Lung (tissue), 12 donors: Measurements from ENCODE around the gene GNAI2. TPM values are rescaled to one million over a fixed set of nuclear protein-coding genes. Genes with fewer than 3 reads are reported as not detected.

Source experiments
- ATAC-seq: fragments of 200-7000 bp; cut with Tn5 transposase; one replicate; pipeline ENCODE4 v1.9.1; 2020; ENCODE audit warnings: moderate number of reproducible peaks; ENCODE audit not compliant: insufficient read depth, low FRiP score
- DNase-seq, 3 donors: peaks; one replicate each; pipeline ENCODE4 v3.0.0-alpha.2; 2013 to 2017
- H3K27ac ChIP-seq, 2 donors: one replicate each; pipeline ENCODE4 v1.5.1; 2013; ENCODE audit warnings: mild to moderate bottlenecking in 2 of 2, moderate library complexity in 2 of 2, control low read depth in 1 of 2, inconsistent platforms in 1 of 2, low read depth in 1 of 2, low read length in 1 of 2
- H3K27me3 ChIP-seq, 3 donors: one replicate each; pipeline ENCODE4 v1.5.1; 2013; ENCODE audit warnings: low read length in 2 of 3; ENCODE audit not compliant: control insufficient read depth in 3 of 3, insufficient read depth in 3 of 3
- H3K36me3 ChIP-seq, 4 donors: one replicate each; pipeline ENCODE4 v1.5.1; 2013; ENCODE audit warnings: low read length in 4 of 4, mild to moderate bottlenecking in 1 of 4, moderate library complexity in 1 of 4; ENCODE audit not compliant: control insufficient read depth in 4 of 4, insufficient read depth in 4 of 4
- H3K4me1 ChIP-seq, 5 donors: one replicate each; pipeline ENCODE4 v1.5.1; 2013; ENCODE audit warnings: low read length in 5 of 5, mild to moderate bottlenecking in 2 of 5, moderate library complexity in 1 of 5; ENCODE audit not compliant: control insufficient read depth in 5 of 5, insufficient read depth in 5 of 5
- H3K4me3 ChIP-seq: one replicate; pipeline ENCODE4 v1.5.1; 2013; ENCODE audit warnings: mild to moderate bottlenecking, control low read depth, moderate library complexity
- H3K9ac ChIP-seq, 2 donors: one replicate each; pipeline ENCODE4 v1.5.1; 2013; ENCODE audit warnings: low read length in 2 of 2, control low read depth in 1 of 2; ENCODE audit not compliant: insufficient read depth in 1 of 2
- H3K9me3 ChIP-seq, 4 donors: one replicate each; pipeline ENCODE4 v1.5.1; 2013; ENCODE audit warnings: low read length in 3 of 4, mild to moderate bottlenecking in 1 of 4, moderate library complexity in 1 of 4; ENCODE audit not compliant: control insufficient read depth in 4 of 4, insufficient read depth in 3 of 4
- WGBS, 2 donors: extraction: QIAGEN DNeasy Blood & Tissue Kit; methylation state at CpG; one replicate each; pipeline ENCODE4 v1.1.7; 2013; 5-methylcytosine and 5-hydroxymethylcytosine counted together
- polyA plus RNA-seq, 2 donors: library from polyadenylated mRNA; stranded (reverse); fragments of 200-250 nt; gene quantifications; one replicate each; pipeline ENCODE4 v1.2.1, GENCODE V29; 2013
- total RNA-seq, 2 donors: library from RNA; depleted of rRNA in 1 of 2; stranded (reverse); fragments of >200 nt in 1 of 2; gene quantifications; one replicate each; pipeline ENCODE4 v1.2.1, GENCODE V29; 2014 to 2021
- TF ChIP-seq, protein P1 (sequence below): IDR thresholded peaks from 2 replicates; pipeline ENCODE4 v1.5.1; 2012; ENCODE audit warnings: mild to moderate bottlenecking; ENCODE audit errors: control extremely low read depth, extremely low read depth
- donor health status: control.
- donor health status: control.
- donor health status: Bipolar disorder and iron deficiency.
- donor health status: healthy.
- donor health status: DM: yes; HTN: yes; CAD: no.

GNAI2 gene
- total and polyA plus RNA-seq, 4 donors = 217 to 364 (median 278) TPM

DNA sequence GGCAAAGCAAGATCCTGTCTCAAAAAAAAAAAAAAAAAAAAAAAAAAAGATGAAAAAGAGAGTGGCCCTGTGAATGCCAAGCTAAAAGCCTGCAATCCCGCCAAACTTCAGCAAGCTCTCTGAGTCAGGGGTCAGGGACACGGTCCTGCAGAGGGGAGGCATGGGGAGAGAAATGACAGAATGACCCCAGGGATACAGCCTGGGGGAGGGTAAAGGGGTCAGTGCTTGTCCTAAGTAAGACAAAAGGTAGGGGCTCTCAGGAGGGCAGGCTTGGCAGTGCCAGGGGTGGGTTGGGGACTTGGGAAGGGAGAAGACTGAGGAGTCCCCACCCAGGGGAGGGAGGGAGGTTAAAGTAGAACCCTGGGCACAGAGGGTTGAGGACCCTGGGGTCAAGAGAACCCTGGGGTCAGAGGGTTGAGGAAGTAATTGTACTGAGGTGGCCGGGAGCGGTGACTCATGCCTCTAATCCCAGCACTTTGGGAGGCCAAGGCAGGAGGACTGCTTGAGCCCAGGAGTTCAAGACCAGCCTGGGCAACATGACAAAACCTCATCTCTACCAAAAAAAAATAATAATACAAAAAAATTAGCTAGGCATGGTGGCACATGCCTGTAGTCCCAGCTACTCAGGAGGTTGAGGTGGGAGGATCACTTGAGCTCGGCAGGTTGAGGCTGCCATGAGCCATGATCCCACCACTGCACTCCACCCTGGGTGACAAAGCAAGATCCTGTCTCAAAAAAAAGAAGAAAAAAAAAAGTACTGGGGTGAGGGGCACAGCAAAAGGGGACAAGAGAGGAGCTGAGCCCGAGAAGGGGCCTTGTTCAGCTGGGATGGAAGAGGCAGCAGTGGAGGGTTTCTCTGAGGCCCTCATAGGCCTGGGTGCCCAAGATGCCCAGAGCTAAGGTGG is 27.7 kb downstream of the GNAI2 start:
- H3K27me3 ChIP-seq = no peaks in the 10 kb centered on the region
- no peak overlapping the region for H3K9ac ChIP-seq
- DNase-seq (peak in 1 of 3 donors; percentile 34), ATAC-seq (no peak)
- peaks cover 0 to 6% (median 0%) of the 10 kb centered on the region in 4 donors for H3K36me3 ChIP-seq
- peaks cover 0 to 66% (median 30%) of the 10 kb centered on the region in 5 donors for H3K4me1 ChIP-seq
- H3K9me3 ChIP-seq = no peaks in the 10 kb centered on the region
- 67 to 71% methylated on average over 6 of the region's 6 CpGs for WGBS, 2 donors
- no peak overlapping the region for H3K4me3 ChIP-seq
- TF ChIP-seq, protein P1, sequence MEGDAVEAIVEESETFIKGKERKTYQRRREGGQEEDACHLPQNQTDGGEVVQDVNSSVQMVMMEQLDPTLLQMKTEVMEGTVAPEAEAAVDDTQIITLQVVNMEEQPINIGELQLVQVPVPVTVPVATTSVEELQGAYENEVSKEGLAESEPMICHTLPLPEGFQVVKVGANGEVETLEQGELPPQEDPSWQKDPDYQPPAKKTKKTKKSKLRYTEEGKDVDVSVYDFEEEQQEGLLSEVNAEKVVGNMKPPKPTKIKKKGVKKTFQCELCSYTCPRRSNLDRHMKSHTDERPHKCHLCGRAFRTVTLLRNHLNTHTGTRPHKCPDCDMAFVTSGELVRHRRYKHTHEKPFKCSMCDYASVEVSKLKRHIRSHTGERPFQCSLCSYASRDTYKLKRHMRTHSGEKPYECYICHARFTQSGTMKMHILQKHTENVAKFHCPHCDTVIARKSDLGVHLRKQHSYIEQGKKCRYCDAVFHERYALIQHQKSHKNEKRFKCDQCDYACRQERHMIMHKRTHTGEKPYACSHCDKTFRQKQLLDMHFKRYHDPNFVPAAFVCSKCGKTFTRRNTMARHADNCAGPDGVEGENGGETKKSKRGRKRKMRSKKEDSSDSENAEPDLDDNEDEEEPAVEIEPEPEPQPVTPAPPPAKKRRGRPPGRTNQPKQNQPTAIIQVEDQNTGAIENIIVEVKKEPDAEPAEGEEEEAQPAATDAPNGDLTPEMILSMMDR = no peak
- peak overlapping the region in 1 of 2 donors; percentile 44 for H3K27ac ChIP-seq

DNA sequence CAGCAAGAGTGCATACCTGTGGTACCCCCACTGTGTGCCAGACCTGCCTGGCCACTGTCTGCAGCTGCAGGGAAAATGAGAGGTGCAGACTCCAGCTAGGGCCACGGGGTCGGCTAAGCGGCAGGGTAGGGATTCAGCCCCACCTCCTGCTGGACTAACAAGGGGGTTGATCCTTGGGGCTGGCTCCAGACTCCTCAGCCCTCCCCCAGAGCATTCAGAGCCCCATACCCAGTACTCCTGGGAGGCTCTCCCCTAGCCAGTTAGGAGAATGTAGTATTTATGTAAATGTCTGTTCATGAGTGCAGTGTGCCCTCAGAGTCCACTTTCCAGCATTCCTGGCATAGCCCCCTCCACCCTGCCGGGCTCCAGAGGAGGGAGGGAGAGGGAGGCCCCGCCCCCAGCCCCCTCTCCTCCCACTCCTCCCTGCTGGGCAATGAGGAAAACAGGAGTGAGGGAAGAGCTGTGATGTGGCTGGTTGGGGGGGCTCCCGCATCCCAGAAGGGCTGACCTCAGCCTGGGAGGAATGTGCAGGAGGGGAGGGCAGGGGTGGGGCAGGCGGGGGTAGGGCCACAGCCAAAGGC is 28.5 kb downstream of the GNAI2 start:
- H3K9ac ChIP-seq = no peak overlapping the region
- ATAC-seq (peak; percentile 36), DNase-seq (peak; percentile 94 to 96 (median 96))
- TF ChIP-seq, protein P1 = no peak
- no peaks in the 10 kb centered on the region for H3K36me3 ChIP-seq
- no peaks in the 10 kb centered on the region for H3K9me3 ChIP-seq
- peaks cover 0 to 72% (median 34%) of the 10 kb centered on the region in 5 donors for H3K4me1 ChIP-seq
- H3K27me3 ChIP-seq = no peaks in the 10 kb centered on the region
- H3K4me3 ChIP-seq = no peak overlapping the region
- WGBS, 2 donors = 39 to 61% methylated on average over 6 to 7 of the region's 7 CpGs
- peak overlapping the region; percentile 44 to 55 for H3K27ac ChIP-seq

DNA sequence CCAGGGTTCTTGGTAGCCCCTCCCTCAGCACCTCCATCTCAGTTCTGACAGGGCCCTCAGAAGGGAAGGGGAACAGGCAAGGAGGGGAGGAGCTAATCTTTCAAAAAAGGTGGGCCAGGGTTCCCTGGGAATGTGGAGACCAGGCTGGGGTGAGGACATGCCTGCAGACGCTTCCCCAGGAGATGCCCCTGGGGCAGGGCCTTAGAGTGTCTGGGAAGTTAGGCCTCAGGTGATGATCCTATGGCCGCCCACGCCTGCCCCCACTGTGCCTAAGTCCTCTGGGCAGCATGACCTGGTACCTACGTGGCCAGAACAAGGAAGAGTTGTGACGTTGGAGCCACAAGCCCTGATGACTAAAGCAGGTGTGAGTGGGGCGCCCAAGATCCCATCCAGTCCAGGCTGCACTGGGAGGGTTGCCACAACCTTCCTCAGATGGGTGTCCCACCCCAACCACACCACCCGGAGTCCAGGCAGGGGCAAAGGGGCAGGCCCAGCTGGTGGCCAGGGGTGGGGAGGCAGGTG is 29.0 kb downstream of the GNAI2 start:
- WGBS, 2 donors = 63 to 70% methylated on average over 7 of the region's 7 CpGs
- no peaks in the 10 kb centered on the region for H3K9me3 ChIP-seq
- H3K36me3 ChIP-seq = no peaks in the 10 kb centered on the region
- no peak overlapping the region for H3K4me3 ChIP-seq
- ATAC-seq (no peak), DNase-seq (peak in 1 of 3 donors; percentile 27)
- peaks cover 0 to 73% (median 34%) of the 10 kb centered on the region in 5 donors for H3K4me1 ChIP-seq
- H3K9ac ChIP-seq = peak overlapping the region; percentile 57 to 81
- TF ChIP-seq, protein P1 = no peak
- H3K27ac ChIP-seq = peak overlapping the region; percentile 55 to 91
- no peaks in the 10 kb centered on the region for H3K27me3 ChIP-seq
